Fibroblast of skin of abdomen (primary cell): ENCODE measurements around the gene PCDHGA8.
"Not testable (repeated sequence)": the region's sequence is repeated elsewhere in the genome, so short reads cannot be mapped to it uniquely, and the experiment has no call there.

Experiments
- DNase-seq: peaks from one replicate; pipeline ENCODE4 v3.0.0-alpha.2; 2013

Gene PCDHGA8

DNA sequence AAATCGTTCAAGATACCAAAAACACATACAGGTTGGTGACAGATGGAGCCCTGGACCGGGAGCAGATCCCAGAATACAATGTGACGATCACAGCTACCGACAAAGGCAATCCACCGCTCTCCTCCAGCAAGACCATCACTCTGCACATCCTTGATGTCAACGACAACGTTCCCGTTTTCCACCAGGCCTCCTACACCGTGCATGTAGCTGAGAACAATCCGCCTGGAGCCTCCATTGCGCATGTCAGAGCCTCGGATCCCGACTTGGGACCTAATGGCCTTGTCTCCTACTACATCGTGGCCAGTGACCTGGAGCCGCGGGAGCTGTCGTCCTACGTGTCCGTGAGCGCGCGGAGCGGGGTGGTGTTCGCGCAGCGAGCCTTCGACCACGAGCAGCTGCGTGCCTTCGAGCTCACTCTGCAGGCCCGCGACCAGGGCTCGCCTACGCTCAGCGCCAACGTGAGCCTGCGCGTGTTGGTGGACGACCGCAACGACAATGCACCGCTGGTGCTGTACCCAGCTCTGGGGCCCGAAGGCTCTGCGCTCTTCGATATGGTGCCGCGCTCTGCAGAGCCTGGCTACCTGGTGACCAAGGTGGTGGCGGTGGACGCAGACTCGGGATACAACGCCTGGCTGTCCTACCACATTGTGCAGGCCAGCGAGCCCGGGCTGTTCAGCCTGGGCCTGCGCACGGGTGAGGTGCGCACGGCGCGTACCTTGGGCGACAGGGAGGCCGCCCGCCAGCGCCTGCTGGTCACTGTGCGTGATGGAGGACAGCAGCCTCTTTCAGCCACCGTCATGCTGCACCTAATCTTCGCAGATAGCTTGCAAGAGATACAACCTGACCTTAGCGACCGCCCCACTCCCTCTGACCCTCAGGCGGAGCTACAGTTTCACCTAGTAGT lies 20.6 kb upstream of the PCDHGA8 start:
- no peak for DNase-seq

- DNase-seq: peak; percentile 27
These were observed 18.6 kb upstream of the PCDHGA8 start, which contains the start of gene PCDHGA6 for GRCh38 chr5:141373673-141374317. Gene PCDHGA6 (plus strand): TSS chr5:141373891. CDS start chr5:141374084, 193 bp downstream.

GRCh38 chr5:141374627-141375026 lies 17.8 kb upstream of the PCDHGA8 start:
- no peak for DNase-seq

DNA sequence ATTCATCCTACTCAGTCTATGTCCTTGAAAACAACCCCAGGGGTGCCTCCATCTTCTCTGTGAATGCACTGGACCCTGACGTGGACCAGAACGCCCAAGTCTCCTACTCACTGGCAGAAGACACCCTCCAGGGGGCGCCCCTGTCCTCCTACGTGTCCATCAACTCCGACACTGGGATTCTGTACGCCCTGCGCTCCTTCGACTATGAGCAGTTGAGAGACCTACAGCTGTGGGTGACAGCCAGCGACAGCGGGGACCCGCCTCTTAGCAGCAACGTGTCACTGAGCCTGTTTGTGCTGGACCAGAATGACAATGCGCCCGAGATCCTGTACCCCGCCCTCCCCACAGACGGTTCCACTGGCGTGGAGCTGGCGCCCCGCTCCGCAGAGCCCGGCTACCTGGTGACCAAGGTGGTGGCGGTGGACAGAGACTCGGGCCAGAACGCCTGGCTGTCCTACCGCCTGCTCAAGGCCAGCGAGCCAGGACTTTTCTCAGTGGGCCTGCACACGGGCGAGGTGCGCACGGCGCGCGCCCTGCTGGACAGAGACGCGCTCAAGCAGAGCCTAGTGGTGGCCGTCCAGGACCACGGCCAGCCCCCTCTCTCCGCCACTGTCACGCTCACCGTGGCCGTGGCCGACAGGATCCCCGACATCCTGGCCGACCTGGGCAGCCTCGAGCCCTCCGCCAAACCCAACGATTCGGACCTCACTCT lies 16.8 kb upstream of the PCDHGA8 start:
- DNase-seq: not testable (repeated sequence)

- peak; percentile 42 for DNase-seq
These were observed 9.8 kb upstream of the PCDHGA8 start, which contains the start of gene PCDHGA7 for GRCh38 chr5:141382469-141383294. Gene PCDHGA7 (plus strand): TSS chr5:141382742. CDS start chr5:141382900, 158 bp downstream.

DNA sequence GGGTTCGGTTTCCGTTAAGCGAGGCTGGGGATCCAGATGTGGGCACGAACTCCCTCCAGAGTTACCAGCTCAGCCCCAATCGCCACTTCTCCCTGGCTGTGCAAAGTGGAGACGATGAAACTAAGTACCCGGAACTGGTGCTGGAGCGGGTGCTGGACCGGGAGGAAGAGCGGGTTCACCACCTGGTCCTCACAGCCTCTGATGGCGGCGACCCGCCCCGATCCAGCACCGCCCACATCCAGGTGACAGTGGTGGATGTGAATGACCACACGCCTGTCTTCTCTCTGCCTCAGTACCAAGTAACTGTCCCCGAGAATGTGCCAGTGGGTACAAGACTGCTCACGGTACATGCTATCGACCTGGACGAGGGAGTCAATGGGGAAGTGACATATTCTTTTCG lies 9.1 kb upstream of the PCDHGA8 start:
- no peak for DNase-seq

DNA sequence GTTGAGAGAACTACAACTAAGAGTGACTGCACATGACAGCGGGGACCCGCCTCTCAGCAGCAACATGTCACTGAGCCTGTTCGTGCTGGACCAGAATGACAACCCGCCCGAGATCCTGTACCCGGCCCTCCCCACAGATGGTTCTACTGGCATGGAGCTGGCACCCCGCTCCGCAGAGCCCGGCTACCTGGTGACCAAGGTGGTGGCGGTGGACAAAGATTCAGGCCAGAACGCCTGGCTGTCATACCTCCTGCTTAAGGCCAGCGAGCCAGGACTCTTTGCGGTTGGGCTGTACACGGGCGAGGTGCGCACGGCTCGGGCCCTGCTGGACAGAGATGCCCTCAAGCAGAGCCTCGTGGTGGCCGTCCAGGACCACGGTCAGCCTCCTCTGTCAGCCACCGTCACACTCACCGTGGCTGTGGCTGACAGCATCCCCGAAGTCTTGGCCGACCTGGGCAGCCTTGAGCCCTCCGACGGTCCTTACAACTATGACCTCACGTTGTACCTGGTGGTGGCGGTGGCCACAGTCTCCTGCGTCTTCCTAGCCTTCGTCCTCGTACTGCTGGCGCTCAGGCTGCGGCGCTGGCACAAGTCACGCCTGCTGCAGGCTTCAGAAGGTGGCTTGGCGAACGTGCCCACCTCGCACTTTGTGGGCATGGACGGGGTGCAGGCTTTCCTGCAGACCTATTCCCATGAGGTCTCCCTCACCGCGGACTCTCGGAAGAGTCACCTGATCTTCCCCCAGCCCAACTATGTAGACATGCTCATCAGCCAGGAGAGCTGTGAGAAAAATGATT lies 7.8 kb upstream of the PCDHGA8 start:
- no peak for DNase-seq

GRCh38 chr5:141387557-141388311 lies 4.7 kb upstream of the PCDHGA8 start, which contains the start of gene PCDHGB4:
Gene PCDHGB4 (plus strand): TSS chr5:141387698. CDS start chr5:141387885, 187 bp downstream.
- DNase-seq: peak; percentile 54

- no peak for DNase-seq
These were observed 3.8 kb upstream of the PCDHGA8 start for GRCh38 chr5:141388661-141389060.

DNA sequence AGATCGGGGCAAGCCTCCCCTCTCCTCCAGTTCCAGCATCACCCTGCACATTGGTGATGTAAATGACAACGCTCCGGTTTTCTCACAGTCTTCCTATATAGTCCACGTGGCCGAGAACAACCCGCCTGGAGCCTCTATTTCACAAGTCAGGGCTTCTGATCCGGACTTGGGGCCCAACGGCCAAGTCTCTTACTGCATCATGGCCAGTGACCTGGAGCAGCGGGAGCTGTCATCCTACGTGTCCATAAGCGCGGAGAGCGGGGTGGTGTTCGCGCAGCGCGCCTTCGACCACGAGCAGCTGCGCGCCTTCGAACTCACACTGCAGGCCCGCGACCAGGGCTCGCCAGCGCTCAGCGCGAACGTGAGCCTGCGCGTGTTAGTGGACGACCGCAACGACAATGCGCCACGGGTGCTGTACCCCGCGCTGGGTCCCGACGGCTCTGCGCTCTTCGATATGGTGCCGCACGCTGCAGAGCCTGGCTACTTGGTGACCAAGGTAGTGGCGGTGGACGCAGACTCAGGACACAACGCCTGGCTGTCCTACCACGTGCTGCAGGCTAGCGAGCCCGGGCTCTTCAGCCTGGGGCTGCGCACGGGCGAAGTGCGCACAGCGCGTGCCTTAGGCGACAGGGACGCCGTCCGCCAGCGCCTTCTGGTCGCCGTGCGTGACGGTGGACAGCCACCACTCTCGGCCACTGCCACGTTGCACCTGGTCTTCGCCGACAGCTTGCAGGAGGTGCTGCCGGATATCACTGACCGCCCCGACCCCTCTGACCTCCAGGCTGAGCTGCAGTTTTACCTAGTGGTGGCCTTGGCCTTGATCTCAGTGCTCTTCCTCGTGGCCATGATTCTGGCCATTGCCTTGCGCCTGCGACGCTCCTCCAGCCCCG lies 3.0 kb upstream of the PCDHGA8 start:
- DNase-seq: no peak

GRCh38 chr5:141393267-141393666 lies 834 bp downstream of the PCDHGA8 start:
- DNase-seq: no peak

DNA sequence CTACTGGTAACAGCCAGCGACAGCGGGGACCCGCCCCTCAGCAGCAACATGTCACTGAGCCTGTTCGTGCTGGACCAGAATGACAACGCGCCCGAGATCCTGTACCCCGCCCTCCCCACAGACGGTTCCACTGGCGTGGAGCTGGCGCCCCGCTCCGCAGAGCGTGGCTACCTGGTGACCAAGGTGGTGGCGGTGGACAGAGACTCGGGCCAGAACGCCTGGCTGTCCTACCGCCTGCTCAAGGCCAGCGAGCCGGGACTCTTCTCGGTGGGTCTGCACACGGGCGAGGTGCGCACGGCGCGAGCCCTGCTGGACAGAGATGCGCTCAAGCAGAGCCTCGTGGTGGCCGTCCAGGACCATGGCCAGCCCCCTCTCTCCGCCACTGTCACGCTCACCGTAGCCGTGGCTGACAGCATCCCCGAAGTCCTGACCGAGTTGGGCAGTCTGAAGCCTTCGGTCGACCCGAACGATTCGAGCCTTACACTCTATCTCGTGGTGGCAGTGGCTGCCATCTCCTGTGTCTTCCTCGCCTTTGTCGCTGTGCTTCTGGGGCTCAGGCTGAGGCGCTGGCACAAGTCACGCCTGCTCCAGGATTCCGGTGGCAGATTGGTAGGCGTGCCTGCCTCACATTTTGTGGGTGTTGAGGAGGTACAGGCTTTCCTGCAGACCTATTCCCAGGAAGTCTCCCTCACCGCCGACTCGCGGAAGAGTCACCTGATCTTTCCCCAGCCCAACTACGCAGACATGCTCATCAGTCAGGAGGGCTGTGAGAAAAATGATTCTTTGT lies 2.2 kb downstream of the PCDHGA8 start:
- DNase-seq: not testable (repeated sequence)

GRCh38 chr5:141397756-141398551 lies 5.5 kb downstream of the PCDHGA8 start, which contains the start of gene PCDHGB5:
Gene PCDHGB5 (plus strand): TSS chr5:141397947. CDS start chr5:141398128, 181 bp downstream.
- DNase-seq: peak; percentile 60

GRCh38 chr5:141398608-141399007 lies 6.2 kb downstream of the PCDHGA8 start:
- DNase-seq: no peak

- DNase-seq: no peak
These were observed 7.3 kb downstream of the PCDHGA8 start for GRCh38 chr5:141399555-141400258.

GRCh38 chr5:141402553-141403243 lies 10.3 kb downstream of the PCDHGA8 start, which contains the start of gene PCDHGA9:
Gene PCDHGA9 (plus strand): TSS chr5:141402778. CDS start chr5:141402953, 175 bp downstream.
- DNase-seq: peak; percentile 26
